DMS79 treated with DMSO at 0.1 percent for 48 hours (cell line): ENCODE data around the gene LONP1.
A peak's percentile ranks its signal among the peaks of the same experiment; 100 is the strongest.
"Not testable (repeated sequence)": the region's sequence is repeated elsewhere in the genome, so short reads cannot be mapped to it uniquely, and the experiment has no call there.

ENCODE experiments used
- DNase-seq: peaks from one replicate; lab custom pipeline; 2025; lab: John Stamatoyannopoulos, UW

The LONP1 gene, protein sequence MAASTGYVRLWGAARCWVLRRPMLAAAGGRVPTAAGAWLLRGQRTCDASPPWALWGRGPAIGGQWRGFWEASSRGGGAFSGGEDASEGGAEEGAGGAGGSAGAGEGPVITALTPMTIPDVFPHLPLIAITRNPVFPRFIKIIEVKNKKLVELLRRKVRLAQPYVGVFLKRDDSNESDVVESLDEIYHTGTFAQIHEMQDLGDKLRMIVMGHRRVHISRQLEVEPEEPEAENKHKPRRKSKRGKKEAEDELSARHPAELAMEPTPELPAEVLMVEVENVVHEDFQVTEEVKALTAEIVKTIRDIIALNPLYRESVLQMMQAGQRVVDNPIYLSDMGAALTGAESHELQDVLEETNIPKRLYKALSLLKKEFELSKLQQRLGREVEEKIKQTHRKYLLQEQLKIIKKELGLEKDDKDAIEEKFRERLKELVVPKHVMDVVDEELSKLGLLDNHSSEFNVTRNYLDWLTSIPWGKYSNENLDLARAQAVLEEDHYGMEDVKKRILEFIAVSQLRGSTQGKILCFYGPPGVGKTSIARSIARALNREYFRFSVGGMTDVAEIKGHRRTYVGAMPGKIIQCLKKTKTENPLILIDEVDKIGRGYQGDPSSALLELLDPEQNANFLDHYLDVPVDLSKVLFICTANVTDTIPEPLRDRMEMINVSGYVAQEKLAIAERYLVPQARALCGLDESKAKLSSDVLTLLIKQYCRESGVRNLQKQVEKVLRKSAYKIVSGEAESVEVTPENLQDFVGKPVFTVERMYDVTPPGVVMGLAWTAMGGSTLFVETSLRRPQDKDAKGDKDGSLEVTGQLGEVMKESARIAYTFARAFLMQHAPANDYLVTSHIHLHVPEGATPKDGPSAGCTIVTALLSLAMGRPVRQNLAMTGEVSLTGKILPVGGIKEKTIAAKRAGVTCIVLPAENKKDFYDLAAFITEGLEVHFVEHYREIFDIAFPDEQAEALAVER

GRCh38 chr19:5719961-5720790 lies at the start of gene LONP1, which contains the start of gene CATSPERD:
LONP1 (minus strand) TSS chr19:5720146; CDS start chr19:5720132, 14 bp downstream.
CATSPERD (plus strand) TSS chr19:5720637; CDS start chr19:5720738, 101 bp downstream.
- DNase-seq, result peak; percentile 98

GRCh38 chr19:5767949-5768348 lies 48.0 kb upstream of the LONP1 start:
- DNase-seq, result no peak

GRCh38 chr19:5765220-5765619 lies 45.3 kb upstream of the LONP1 start:
- DNase-seq, result no peak

- no peak for DNase-seq
These were observed 42.8 kb upstream of the LONP1 start for GRCh38 chr19:5762608-5763217.

- DNase-seq, result no peak
These were observed 33.8 kb upstream of the LONP1 start for GRCh38 chr19:5753743-5754142.

DNA sequence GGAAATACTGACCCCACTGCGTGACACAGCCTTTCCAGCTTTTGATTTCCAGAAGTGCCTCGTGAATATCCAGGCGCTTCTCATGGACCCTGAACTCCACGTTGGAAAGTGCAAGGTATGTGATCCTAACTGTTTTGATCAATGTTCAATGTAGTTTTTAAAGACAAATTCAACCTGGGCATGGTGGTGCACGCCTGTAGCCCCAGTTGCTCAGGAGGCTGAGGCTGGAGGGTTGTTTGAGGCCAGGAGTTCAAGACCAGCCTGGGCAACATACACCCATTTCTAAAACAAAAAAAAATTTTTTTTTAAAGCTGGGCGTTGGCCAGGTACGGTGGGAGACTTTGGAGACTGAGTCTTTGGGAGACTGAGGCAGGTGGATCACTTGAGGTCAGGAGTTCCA lies 31.8 kb upstream of the LONP1 start:
- no peak for DNase-seq

DNA sequence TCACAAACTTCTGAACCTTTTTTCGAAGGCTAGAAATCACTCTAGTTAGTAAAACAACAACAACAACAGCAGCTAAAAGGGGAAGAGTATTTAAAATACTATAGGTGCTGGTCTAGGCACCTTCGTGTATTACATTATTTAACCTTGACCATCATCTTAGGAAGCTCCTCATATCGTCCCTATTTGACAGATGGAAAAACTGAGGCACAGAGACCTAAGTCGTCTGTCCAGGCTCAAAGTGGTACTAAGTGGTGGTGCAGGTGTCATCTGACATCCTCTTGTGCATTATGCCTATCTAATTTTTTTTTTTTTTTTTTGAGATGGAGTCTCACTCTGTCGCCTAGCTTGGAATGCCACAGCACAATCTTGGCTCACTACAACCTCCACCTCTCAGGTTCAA lies 29.6 kb upstream of the LONP1 start:
- no peak for DNase-seq

DNA sequence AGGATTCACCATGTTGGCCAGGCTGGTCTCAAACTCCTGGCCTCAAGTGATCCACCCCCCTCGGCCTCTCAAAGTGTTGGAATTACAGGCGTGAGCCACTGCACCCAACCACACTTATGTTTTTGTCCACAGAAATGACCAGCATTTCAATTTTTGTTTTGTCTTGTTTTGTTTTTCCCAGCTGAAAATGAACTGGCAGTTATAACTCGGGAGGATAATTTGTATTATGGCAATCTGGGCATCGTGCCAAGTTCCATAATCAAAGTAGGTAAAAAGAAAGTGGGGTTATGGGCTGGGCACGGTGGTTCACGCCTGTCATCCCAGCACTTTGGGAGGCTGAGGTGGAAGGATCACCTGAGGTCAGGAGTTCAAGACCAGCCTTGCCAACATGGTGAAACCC lies 29.0 kb upstream of the LONP1 start:
- DNase-seq, result peak; percentile 6

DNA sequence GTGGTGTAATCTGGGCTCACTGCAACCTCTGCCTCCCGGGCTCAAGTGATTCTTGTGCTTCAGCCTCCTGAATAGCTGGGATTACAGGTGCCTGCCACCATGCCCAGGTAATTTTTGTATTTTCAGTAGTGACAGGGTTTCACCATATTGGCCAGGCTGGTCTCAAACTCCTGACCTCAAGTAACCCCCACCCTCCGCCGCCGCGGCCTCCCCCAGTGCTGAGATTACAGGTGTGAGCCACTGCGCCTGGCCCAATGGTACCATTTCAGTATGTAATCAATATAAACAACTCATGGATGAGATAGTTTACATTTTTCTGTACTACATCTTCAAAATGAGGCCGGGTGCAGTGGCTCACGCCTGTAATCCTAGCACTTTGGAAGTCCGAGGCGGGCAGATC lies 25.1 kb upstream of the LONP1 start:
- not testable (repeated sequence) for DNase-seq

- DNase-seq, result no peak
These were observed 23.7 kb upstream of the LONP1 start for GRCh38 chr19:5743630-5744029.

- DNase-seq, result no peak
These were observed 22.1 kb upstream of the LONP1 start for GRCh38 chr19:5742051-5742450.

GRCh38 chr19:5738423-5738822 lies 18.5 kb upstream of the LONP1 start:
- no peak for DNase-seq

DNA sequence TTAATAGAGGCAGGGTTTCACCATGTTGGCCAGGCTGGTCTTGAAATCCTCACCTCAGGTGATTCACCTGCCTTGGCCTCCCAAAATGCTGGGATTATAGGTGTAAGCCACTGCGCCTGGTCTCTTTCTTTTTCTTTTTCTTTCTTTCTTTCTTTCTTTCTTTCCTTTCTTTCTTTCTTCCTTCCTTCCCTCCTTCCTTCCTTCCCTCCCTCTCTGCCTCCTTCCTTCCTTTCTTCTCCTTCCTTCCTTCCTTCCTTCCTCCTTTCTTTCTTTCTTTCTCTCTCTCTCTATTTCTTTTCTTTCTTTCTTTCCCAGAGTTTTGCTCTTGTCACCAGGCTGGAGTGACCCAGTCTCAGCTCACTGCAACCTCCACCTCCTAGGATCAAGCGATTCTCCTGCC lies 13.2 kb upstream of the LONP1 start:
- DNase-seq, result not testable (repeated sequence)

GRCh38 chr19:5727453-5728050 lies 7.6 kb upstream of the LONP1 start:
- no peak for DNase-seq

DNA sequence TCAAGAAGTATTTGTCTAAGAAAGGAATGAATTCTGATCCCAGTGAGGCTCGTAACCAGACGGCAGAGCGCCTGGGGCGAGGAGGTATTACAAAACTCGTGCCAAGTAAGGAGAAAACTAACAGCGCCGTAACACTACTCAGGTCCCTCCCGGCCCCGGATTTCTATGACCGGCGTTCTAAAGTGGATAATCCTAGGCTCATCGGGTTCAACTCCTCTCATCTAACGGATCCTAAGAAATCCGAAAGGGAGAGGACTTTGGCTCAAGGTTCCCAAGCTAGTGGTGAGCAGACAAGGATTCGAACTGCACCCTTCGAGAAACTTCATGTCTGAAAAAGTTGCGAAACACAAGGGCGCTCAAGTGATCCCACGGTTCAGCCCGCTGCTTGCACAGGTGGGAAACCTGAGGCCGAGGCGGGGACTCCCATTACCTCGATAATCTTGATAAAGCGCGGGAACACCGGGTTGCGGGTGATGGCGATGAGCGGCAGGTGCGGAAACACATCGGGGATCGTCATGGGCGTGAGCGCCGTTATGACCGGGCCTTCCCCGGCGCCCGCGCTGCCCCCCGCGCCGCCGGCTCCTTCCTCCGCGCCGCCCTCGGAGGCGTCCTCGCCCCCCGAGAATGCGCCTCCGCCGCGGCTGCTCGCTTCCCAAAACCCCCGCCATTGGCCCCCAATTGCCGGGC lies 529 bp downstream of the LONP1 start:
- no peak for DNase-seq

DNA sequence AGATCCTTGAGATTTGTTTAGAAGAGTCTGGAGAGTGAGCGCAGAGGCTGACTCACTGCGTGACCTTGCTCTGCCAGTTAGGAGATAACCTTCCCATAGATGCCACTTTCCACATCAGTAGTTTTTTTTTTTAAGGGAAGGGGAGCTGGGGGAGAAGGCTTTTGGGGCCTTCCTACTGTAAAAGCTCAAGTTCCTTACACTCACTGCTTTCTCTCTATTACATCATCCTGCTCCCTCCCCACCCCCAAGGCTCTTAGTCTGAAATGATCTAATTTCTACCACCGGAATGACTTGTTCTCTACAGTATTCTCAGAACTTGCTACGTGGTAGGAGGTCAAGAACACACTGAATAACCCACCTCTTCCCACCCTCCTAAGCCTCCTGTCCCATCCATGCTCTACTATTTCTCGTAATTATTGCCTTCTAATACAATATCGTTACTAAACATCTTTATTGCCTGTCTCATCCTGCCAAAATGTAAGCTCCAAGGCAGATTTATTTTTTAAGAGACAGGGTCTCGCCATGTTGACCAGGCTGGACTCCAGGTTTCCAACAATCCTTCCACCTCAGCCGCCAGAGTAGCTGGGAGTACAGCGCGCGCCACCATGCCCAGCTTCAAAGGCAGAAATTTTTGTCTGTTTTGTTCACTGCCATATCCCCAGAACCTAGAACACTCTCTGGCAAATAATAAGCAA lies 1.2 kb downstream of the LONP1 start:
- DNase-seq, result peak; percentile 10

- no peak for DNase-seq
These were observed 1.8 kb downstream of the LONP1 start for GRCh38 chr19:5718037-5718578.

DNA sequence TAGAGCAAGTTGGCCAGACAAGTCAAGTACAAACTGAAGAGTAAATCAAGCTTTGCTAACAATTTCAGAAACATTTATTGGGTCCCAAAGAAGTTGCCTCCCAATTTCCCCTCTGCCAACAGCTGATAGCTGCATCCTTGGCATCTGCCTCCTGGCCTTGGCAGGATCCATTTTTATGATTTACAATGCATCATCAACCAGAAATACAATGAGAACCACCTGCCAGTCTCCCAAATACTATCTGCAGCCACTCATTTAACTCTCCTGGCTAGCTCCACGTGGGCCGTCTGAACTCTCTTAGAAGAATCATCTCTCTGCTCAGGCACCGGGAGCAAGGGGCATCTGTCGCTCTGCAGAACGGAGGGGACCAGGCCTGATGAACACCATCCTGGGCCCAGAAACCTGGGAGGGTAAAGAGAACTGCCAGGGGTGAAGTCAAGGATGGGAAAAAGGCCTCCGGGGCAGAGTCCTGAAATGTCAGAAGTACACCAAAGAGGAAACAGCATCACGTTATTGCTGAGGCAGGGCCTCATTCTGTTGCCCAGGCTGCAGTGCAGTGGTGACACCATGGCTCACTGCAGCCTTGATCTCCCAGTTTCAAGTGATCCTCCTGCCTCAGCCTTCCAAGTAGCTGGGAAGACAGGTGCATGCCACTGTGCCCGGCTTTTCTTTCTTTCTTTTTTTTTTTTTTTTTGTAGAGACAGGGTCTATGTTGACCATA lies 2.6 kb downstream of the LONP1 start:
- DNase-seq, result no peak

- no peak for DNase-seq
These were observed 5.1 kb downstream of the LONP1 start for GRCh38 chr19:5714816-5715215.
